Esophagus squamous epithelium (tissue), 4 donors: ENCODE results near the gene MCFD2.

Experiments used
- CTCF ChIP-seq, 6 experiments: fragments of 450-650 bp in 4 of 6; fragments of 200-600 bp in 2 of 6; sonication (generic) in 2 of 6; IDR thresholded peaks; one replicate each; pipeline ENCODE4 v1.5.1; 2016 to 2019; ENCODE audit warnings: antibody characterized with exemption in 6 of 6, mild to moderate bottlenecking in 4 of 6, moderate library complexity in 4 of 6
- POLR2A ChIP-seq, 4 donors: fragments of 450-650 bp; IDR thresholded peaks; one replicate each; pipeline ENCODE4 v1.6.1; 2017; ENCODE audit warnings: antibody characterized with exemption in 4 of 4, mild to moderate bottlenecking in 4 of 4, moderate library complexity in 3 of 4

GRCh38 chr2:46947841-46948240 is 32.2 kb upstream of the MCFD2 start:
- TF ChIP-seq CTCF (IDR thresholded peaks at IDR 0.05) (no peak), POLR2A (IDR thresholded peaks at IDR 0.05) (no peak)
